NCI-H524 (cell line): ENCODE data around the gene KIAA1755.

Source experiments
- DNase-seq, 2 experiments: peaks; one replicate each; lab custom pipeline; 2025; lab: John Stamatoyannopoulos, UW

The KIAA1755 gene

DNA sequence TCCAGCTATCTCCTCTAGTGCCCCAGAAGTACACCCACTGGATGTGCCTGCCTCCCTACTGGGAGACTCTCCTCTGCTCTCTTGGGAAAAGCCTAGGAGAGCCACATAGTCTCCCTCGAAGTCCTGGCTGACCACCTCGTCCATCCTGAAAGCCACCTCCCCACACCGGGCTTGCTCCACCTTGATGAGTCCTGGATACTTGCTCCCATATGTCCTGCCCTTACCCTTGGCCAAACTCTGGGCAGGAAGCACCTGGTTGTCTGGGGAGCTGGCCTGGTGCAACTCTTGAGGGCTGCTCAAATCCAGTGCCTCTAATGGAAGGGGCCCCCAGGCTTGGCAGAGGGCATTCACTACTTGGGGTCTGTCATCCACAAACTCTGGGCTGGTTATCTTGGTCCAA, 19.3 kb downstream of the KIAA1755 start:
- DNase-seq, result no peak

GRCh38 chr20:38239441-38239840, 21.1 kb downstream of the KIAA1755 start:
- DNase-seq, result no peak

DNA sequence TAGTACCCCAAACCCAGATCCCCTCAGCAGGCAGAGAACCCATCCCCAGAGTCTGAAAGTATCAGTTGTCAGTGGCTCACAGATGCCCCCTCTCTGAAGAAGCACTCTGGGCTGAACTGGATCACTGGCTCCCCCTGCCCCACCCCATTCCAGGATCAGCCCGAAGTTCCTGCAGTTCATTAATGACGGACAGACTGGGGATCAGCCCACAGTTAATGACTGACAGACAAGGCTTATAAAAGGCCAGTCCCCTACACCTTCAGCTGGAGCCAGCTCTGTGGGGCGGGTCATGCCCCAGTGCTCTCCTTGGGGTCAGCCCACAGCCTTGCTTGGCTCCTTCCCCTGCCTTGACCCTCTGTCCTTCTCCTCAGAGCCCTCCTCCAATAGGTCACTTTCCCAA, 21.7 kb downstream of the KIAA1755 start:
- no peak for DNase-seq

DNA sequence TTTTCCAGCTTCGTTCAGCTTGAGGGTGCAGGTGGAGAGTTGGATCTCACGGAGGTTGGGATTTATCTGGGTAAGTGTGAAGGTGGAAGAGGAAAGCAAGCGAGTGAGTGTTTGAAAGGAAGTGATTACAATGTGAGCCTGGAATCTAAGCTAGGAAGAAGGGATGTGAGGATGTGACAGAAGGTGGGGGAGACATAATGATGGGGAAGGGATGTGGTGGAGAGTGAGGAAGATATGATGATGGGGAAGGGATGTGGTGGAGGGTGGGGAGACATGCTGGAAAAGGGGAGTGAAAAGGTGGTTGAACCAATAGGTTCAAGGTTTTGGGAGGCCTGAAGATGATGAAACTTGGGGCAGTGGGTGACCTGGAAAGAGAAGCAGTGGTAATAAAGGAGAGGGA, 23.2 kb downstream of the KIAA1755 start:
- DNase-seq, result no peak

- DNase-seq, result no peak
Observed at GRCh38 chr20:38231531-38232121, 28.9 kb downstream of the KIAA1755 start.

GRCh38 chr20:38230957-38231526, 29.5 kb downstream of the KIAA1755 start:
- DNase-seq, result no peak

DNA sequence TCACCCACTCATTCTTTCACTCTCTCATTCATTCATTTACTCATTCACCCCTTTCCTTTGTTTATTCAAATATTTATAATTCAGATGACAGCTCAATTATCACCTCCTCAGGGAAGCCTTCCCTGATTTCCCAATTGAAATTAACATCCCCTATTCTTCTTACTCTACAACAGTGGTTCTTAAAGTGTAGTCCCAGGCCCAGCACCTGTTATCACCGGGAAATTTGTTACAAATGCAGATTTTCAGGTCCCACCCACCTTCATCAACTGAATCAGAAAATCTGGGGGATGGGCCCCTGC, 30.3 kb downstream of the KIAA1755 start:
- DNase-seq, result no peak

DNA sequence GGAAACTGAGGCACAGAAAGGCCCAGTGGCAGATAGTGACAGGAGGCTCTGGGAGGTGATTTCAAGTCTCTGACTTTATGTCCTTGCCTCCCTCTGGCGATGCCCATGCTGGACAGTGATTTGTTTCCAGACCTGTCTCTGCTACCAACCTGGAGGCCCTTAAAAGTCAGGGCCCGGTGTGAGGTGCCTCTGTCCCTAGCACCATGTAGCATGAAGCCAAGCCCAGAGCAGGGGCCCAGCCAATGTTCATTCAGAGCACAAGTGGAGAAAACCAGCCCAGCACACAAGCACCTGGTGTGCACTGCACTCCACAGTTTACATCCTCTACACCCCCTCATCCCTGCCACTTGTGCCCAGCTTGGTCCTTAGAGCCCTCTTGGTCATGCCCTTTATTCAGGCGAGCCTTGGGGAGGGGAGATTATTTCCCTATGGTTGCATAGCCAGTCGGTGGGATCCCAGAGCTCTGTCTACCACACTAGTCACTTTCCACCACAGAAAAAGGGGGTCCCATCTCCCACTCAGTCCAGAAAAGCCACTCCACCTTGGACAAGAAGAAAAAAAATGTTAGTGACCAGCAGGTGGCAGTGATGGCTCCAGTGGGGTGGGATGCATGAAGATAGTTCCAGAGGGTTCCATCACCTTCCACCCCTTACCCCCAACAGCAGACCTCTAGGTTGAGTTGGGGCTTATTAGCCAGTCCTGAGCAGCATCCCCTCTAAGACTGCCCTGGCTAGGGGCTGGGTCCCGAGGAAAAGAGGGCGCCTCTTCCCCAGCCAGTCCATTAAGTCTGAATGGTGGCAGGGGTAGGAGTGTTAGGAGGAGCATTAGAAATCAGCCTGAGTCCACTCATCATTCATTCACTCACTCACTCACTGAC, 30.9 kb downstream of the KIAA1755 start:
- DNase-seq, result peak; percentile 15 to 58

DNA sequence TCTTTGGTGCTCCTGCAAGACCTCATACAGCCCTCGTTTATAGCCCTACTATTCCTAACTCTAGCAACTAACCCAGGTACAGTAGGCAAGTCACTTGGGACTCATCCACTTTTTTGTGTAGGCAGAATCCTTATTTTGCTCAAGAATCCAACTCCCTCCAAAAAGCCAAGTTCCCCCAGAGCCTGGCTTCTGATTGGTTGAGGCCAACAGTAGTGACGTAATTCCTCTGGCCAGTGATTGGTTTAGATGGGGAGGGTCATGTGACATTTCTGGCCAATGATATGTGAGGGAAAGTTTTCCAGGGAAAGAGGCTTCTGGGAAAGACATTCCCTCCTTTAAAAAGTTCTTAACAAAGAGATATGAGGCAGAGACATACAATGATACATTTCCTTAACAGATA, 32.1 kb downstream of the KIAA1755 start:
- DNase-seq, result no peak

DNA sequence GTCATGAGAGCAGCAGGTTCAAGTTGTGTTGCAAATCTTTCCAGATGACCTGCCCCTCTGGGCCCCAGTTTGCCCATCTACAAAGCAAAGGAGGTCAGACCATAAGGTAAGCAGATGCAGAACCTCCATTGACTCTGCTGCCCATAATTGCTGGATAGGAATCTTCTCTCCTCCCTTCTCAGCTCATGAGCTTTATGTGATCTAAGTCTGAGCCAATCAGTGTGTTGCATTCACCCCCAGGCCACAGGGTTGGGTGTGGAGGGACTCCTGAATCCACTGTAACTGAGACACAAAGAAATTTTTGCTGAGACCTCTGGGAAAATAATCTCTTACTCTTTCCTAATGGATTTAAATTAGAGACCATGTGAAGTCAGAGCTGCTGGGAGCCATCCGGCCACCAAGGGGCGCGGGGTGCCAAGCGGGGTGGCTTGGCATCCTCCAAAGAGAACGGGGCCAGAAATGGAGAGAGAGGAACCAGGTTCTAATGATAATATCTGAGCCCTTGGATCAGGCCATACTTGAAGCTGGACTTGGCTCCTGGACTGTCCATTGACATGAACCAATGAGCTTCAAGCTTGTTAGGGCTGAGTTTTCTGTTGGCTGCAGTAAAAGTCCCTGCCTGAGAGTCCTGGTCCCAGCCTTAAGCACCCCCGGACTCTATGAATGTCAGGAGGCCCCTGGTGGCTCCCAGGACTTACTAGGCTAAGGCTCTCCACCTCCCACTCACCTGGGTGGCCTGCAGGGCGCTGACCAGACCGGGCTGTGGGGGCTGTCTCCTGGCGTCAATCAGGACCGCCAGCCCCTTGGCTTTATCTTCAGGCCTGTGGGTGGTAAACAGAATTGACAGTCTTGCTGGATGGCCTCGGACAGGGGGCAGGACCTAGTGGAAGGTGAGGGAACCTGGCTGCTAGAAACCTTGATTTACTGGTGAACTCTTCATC, 32.8 kb downstream of the KIAA1755 start:
- no peak for DNase-seq

GRCh38 chr20:38226553-38226952, 34.0 kb downstream of the KIAA1755 start:
- no peak for DNase-seq

DNA sequence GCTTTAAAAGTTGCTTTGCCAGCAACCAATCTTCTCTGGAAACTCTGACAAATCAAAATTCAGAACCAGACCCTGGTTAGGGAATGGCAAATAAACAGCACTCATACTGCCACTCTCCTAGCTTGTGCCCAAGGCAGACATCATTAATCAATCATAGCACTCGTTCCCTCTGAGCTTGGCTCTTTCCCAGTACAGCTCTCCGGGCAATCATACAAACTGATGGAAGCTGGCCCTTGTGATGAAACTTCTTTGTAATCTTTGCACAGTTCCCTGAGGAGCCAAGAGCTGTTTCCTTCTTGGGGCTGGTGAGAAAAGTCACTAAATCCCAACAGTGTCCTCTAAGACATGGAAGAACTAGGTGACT, 34.7 kb downstream of the KIAA1755 start:
- no peak for DNase-seq

DNA sequence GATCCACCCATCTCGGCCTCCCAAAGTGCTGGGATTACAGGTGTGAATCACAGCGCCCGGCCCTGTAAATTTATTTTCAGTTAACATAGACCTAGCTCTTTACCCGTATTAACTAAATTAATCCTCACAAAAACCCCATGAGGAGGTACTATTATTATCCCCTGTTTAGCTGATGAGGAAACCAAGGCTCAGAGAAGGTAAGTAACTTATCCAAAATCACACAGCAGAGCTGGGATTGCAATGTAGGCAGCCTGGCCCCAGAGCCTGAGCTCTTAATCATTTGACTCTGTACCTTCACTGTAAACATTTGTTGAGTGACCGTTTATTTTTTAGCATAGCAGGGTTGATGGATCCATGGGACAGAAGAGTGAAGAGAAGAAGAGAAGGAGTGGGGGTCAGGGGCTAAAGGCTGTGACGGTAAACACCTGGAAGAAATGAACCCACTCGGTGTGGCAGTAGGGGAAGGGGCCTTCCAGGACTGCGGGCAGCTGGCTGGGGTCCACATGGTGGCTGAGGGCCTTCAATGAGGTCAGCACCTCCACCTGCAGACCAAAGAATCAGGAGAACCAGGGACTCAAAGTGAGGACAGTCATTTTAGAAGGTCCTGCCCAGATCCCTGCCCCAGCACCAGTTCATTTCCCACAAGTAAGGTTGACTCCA, 35.2 kb downstream of the KIAA1755 start:
- DNase-seq, result no peak

DNA sequence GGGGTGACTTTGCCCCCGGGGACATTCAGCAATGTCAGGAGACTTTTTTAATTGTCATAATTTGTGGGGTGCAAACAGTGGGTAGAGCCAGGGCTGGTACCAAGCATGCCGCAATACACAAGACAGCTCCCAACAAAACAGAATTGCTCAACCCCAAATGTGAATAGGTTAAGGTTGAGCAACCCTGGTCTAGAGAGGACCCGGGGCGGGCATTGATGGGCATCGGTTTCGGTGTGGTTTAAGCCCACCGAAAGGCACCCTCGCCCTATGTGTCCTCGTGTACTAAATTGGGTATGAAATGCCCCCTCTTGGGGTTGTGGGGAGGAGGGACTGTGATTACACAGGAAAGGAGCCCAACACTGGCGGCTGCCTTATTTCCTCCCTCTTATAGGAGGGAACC, 36.0 kb downstream of the KIAA1755 start:
- no peak for DNase-seq

DNA sequence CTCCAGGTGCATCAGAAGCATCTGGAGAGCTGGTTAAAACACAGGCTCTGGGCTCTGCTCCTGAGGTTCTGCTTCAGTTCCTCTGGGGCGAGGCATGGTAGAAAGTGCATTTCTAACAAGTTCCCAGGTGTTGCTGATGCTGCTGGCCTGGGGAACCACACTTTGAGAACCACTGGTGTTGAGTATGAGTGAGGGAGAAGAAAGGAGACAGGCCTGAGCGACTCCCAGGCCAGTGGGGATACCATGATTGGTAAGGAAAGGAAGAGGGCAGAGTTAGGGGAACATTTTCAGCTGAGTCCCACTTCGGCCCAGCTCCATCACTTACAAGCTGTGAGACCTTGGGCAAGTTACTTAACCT, 36.8 kb downstream of the KIAA1755 start:
- DNase-seq, result no peak

DNA sequence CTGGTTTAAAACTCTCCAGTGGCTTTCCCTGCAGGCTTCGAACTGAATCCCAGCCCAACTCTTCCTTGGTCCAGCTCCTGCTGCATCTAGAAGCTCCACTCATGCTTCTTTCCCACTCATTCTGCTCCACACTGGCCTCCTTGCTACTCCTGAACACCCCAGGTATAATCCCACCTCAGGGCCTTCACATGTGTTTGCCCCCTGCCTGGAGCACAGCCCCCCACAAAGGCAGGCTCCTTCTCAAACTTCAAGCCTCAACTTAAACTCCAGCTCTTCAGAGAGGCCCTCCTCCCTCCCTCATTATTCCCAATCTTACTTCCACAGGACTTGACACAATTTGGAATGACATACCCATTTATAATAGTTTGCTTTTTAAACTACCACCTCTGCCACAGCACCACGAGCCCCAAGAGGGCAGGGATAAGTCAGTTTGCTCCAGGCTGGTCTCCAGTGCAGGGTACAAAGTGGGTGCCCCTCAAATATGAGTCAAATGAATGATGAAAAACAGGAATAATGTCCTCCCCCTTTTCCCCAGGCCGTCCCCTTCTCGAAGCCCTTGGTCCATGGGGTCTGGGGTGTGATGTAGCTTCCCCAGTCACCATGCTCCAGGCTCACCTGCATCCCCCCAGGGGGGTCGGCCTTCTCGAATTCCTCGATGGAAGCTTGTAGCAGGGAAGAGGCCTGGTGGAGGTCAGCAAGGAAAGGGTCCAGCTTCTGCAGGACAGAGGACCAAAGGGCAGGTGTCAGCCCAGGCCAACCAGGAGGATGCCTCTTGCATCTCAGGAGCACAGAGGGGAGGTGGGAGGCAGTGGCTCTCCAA, 37.4 kb downstream of the KIAA1755 start:
- DNase-seq, result no peak

GRCh38 chr20:38222231-38222922, 38.2 kb downstream of the KIAA1755 start:
- peak; percentile 50 to 78 for DNase-seq

- peak; percentile 62 to 81 for DNase-seq
Observed at GRCh38 chr20:38221119-38221589, 39.4 kb downstream of the KIAA1755 start.

DNA sequence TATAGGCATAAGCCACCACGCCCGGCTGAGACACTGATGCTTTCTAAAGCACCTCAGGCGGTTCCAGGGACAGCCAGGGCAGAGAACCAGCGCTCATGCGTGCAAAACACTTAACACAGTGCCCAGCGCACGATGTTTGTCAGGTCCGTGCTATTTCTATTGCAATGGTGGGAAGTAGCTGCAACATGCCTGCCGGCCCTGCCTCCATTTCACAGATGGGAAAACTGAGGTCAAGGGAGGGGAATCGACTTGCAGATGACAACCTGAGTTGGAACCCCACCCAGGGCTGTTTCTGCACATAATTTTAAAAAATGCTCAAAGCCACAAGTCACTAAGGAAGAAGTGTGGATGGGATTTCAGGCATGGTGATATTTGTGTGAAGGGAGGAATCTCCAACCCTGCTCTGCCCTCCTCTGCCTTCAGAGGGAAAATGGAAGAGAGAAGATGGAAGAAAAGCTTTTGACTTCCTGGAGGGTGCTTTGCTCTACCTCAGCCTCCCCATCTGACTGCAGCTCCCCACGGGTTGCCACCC, 39.9 kb downstream of the KIAA1755 start:
- DNase-seq, result no peak
